Astrocyte of the cerebellum (primary cell): ENCODE results near the gene PNKP.

Source experiments
- DNase-seq: peaks from one replicate; pipeline ENCODE4 v3.0.0-alpha.2; 2011; ENCODE audit warnings: low read depth
- H3K4me3 ChIP-seq: 2 replicates; pipeline ENCODE4 v1.5.1; 2011; ENCODE audit warnings: mild to moderate bottlenecking, low read depth, low read length, moderate library complexity
- in situ Hi-C: cut with HindIII; loops from 2 replicates; pipeline ENCODE4 v1.10.0; 2017; ENCODE audit warnings: low sequenced_read_pairs
- TF ChIP-seq, protein P1 (sequence below): IDR thresholded peaks from 2 replicates; pipeline ENCODE4 v1.5.1; 2012; ENCODE audit warnings: low read length, low read depth, moderate library complexity, mild to moderate bottlenecking; ENCODE audit errors: missing control alignments

PNKP gene

DNA sequence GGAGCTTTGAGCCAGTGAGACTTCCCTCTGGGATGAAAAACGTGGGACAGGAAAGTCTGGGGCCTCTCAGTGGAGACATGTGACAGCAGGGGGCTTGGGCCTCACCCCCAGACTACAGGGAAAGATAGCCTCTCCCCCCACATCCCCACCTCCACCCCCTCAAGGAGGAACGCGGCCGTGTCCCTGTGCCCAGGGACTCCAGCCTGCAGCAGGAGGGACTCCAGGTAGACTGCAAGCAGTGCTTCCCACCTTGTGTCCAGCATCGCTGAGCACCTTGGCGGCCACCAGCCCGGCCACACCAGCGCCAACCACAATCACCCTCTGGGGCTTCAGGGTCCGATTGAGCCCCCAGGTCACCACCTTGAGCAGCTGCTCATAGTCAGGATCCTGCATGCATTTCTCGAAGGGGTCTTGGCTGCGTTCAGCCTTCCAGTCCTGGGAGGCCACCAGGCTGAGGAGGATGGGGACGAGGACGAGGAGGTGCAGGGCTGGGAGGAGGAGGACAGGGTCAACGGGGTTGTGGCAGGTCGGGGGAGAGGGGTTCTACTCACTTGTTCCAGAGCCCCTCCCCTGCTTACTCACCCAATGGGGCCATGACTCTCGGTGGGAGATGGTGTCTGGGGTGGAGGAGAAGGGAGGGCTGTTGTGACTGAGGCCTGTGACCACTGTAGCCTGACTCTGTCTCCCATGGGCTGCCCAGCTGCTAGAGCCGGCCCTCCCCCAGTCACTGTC is 28.4 kb upstream of the PNKP start:
- H3K4me3 ChIP-seq, result no peak overlapping the region
- TF ChIP-seq, protein P1, sequence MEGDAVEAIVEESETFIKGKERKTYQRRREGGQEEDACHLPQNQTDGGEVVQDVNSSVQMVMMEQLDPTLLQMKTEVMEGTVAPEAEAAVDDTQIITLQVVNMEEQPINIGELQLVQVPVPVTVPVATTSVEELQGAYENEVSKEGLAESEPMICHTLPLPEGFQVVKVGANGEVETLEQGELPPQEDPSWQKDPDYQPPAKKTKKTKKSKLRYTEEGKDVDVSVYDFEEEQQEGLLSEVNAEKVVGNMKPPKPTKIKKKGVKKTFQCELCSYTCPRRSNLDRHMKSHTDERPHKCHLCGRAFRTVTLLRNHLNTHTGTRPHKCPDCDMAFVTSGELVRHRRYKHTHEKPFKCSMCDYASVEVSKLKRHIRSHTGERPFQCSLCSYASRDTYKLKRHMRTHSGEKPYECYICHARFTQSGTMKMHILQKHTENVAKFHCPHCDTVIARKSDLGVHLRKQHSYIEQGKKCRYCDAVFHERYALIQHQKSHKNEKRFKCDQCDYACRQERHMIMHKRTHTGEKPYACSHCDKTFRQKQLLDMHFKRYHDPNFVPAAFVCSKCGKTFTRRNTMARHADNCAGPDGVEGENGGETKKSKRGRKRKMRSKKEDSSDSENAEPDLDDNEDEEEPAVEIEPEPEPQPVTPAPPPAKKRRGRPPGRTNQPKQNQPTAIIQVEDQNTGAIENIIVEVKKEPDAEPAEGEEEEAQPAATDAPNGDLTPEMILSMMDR, result no peak
- in situ Hi-C loops, result no loop called here
- DNase-seq, result no peak

DNA sequence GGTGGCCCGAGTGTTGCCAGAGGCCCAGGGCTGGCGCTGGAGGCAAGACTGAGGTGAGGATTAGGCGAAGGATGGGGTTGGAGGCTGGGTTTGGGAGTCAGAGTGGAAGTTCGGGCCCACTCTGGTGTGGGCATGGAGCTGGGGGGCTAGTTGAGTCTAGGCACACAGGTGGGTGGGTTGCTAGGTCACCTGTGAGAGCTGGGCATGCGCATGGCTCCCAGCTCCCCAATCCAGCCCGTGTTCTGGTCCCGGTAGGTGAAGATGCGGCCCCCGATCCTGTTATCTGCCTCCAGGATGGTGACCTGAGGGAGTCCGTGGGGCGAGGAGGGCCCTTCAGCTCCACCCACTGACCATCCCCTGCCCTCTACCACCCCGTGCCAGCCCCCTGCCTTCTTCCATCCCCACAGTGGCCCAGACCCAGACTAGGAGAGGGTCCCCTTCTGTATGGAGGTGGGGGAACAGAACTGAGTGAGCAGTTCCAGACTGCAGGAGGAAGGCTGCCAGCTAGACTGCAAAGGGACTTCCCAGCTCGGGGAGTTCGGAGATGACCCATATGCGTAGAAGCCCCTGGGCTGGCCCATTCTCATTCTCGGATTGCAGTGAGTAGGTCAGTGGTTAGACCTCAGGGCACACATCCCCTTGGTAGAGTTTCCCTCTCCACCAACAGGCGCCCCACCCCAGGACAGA is 27.6 kb upstream of the PNKP start:
- no peak overlapping the region for H3K4me3 ChIP-seq
- in situ Hi-C loops, result no loop called here
- TF ChIP-seq, protein P1, result no peak
- no peak for DNase-seq

DNA sequence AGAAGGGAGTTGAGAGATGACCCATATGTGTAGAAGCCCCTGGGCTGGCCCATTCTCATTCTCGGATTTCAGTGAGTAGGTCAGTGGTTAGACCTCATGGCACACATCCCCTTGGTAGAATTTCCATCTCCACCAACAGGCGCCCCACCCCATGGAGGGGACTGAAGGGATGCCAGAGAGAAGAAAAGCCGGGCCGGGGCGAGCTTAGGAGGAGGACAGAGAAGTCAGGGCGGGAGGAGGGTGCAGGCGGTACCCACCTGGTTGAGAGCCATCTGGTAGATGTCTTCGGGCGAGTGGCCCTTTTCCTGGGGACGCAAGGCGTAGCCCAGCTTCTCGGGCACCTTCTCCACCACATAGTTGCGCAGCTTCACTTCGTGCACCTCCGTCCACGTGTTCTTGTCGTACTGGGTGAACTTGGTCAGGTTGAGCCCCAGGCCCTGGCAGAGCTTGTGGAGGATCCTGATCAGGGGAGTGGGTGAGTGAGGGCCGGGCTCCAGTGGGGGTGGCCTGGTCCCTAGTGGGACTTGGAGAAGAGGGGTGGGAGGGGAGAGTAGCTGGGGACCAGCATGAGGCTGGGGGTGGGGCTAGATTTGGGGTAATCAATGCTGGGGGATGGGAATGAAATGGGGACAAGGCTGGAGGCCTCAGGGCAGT is 26.8 kb upstream of the PNKP start:
- in situ Hi-C loops, result no loop called here
- H3K4me3 ChIP-seq, result no peak overlapping the region
- DNase-seq, result no peak
- TF ChIP-seq, protein P1, result no peak

DNA sequence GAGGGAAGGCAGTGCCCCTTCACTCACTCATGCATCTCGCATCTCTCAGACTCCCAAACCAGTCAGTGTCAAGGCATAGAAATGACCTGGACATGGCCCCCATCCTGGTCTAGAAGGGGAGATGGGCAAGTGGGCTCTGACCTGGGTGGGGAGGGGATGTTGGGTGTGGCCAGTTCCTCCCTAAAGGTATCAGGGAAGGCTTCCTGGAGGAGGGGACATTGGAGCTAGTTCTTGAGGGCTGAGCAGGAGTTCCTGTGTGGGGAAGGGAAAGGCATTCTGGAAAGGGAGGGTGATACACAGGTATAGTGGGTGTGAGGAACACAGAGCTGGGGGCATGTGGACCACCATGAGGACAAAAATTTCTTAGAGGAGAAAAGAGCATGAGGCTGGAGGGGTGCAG is 25.3 kb upstream of the PNKP start:
- TF ChIP-seq, protein P1, result no peak
- in situ Hi-C loops, result no loop called here
- no peak for DNase-seq
- no peak overlapping the region for H3K4me3 ChIP-seq

DNA sequence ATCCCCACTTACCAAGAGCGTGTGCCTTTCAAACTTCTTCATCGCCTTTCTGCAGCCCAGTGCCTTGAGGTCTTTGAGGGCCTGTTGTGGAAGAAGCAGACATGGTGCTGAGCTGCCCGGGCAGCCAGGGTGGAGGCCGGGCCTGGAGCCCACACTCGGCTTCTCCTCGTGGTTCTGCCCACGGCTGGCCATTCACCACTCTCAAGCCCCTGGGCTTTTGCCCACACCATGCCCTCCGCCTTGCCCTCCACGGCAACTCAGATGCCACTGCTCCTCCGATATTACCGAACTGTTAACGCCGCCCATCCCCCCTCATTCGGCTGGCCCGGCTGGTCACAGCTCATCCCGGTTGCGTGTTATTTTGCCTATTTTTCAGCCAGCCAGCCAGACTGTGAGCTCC is 24.0 kb upstream of the PNKP start:
- TF ChIP-seq, protein P1, result no peak
- H3K4me3 ChIP-seq, result no peak overlapping the region
- in situ Hi-C loops, result no loop called here
- no peak for DNase-seq

DNA sequence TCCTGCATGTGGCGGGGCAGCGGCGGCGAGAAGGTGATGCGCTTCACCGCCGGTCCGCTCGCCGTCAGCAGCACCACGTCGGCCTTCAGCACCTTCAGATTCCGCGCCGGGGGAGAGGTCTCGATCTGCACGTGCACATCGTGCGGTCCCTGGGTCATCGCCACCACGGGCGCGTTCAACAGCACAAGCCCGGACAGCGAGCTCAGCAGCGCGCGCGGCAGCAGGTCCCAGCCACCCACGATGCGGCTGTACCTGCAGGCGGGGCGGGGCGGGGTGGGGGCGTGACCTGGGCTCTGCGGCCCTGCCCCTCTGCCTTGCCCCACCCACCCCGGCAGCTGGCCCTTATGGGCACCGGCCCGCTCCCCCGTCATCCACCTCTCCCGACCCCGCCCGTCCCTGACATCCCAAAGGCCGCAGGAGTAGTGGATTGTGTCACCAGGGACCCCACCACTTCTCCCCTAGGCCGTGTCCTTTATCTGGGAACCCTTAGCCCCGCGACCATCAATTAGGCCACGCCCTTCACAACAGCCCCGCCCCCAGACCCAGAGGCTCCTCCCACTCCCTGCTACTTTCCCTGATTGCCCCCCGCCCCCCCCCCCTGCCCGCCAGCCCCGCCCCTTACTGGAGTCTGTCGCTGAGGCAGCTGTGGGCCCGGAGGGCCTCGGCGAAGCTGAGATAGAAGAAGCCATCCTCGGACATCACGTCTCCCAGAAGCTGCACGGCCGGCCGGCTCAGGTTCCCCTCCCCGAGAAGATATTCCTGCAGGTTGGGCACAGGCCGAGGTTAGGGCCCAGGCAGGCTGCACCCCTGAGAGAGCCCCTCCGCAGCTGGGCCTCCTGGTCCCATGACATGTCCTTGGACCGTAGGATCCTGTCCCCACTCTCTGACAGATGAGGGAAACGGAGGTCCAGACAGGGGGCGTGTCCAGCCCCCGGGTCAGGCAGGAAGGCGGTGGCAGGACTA is 23.3 kb upstream of the PNKP start:
- no peak overlapping the region for H3K4me3 ChIP-seq
- TF ChIP-seq, protein P1, result no peak
- in situ Hi-C loops, result no loop called here
- no peak for DNase-seq
